HG02870 (cell line): ENCODE measurements around the gene RECQL.
"Not testable (repeated sequence)": the region's sequence is repeated elsewhere in the genome, so short reads cannot be mapped to it uniquely, and the experiment has no call there.

Experiments used
- ATAC-seq: cut with Tn5 transposase; IDR thresholded peaks from one replicate; pipeline ENCODE4 v1.9.1; 2021; ENCODE audit warnings: mild to moderate bottlenecking, moderate library complexity; ENCODE audit not compliant: unreplicated experiment

RECQL gene

GRCh38 chr12:21433525-21433924, 67.9 kb downstream of the RECQL start:
- ATAC-seq: no peak

DNA sequence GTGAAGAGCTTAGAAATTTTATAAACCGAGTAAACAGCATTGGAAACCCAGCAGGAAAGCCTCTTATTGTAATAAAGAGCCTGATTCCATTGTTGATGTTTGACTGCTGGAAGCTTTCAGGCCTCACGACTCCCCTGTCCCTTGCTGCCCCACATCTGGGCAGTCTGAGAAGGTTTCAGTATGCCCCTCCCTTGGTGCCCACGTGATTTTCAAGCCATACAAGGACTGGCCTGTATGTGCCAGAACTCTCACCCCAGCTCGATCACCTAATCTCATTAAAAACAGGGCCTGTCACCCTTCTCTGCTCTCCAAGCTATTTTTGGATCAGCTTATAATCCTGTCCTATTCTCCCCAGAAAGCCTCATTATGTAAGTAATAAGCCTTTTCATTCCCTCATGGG, 71.4 kb downstream of the RECQL start:
- no peak for ATAC-seq

DNA sequence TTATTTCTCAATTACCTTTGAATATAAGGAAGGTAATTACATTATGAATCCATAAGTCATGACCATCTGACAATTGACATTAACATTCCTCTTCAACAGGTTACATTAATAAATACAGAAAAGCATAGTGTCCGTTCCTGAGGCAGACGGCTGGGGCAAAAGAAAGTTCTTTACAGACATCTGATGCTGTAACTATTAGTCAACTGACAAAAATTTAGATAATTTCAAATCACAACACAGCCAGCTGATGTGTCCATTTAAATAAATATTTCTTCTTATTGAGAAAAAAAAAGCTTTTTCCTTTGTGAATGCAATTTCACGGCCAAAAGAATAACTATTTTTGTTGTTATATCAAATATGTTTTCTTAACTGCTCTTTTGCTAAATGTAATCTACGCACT, 73.2 kb downstream of the RECQL start:
- no peak for ATAC-seq

DNA sequence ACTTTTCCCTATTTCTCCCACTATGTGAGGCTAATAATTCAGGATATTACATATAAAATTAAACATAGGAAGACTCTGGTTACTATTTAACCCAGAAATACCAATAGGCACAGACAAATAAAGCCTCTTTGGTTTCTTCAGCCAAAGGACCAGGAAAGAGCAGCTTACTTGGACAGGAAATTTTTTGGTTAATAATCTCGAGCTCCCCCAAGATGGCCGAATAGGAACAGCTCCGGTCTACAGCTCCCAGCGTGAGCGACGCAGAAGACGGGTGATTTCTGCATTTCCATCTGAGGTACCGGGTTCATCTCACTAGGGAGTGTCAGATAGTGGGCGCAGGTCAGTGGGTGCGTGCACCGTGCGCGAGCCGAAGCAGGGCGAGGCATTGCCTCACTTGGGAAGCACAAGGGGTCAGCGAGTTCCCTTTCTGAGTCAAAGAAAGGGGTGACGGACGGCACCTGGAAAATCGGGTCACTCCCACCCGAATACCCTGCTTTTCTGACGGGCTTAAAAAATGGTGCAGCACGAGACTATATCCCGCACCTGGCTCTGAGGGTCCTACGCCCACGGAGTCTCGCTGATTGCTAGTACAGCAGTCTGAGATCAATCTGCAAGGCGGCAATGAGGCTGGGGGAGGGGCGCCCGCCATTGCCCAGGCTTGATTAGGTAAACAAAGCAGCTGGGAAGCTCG, 82.3 kb downstream of the RECQL start:
- ATAC-seq: not testable (repeated sequence)
